GM06990 (cell line): Measurements from ENCODE around the gene AVPR1A.

Experiments
- DNase-seq: peaks from one replicate; pipeline ENCODE4 v3.0.0-alpha.2; 2011; ENCODE audit not compliant: insufficient read length; ENCODE audit errors: extremely low read depth
- H3K27me3 ChIP-seq: replicated peaks from 2 replicates; pipeline ENCODE4 v1.6.0; 2011; ENCODE audit warnings: low read length; ENCODE audit not compliant: control insufficient read depth, insufficient read depth
- H3K36me3 ChIP-seq: 2 replicates; pipeline ENCODE4 v1.5.1; 2011; ENCODE audit warnings: low read length; ENCODE audit not compliant: control insufficient read depth, insufficient read depth
- H3K4me3 ChIP-seq: replicated peaks from 2 replicates; pipeline ENCODE4 v1.5.1; 2011; ENCODE audit warnings: low read depth, mild to moderate bottlenecking, control low read depth, low read length
- CTCF ChIP-seq: IDR thresholded peaks from 2 replicates; pipeline ENCODE4 v1.5.1; 2011; ENCODE audit warnings: low read length, control low read depth, mild to moderate bottlenecking, inconsistent platforms; ENCODE audit not compliant: insufficient read depth, poor library complexity, severe bottlenecking

Gene AVPR1A

GRCh38 chr12:63095369-63095980 lies 55.5 kb downstream of the AVPR1A start:
- no peaks in the 10 kb centered on the region; the same call in 1 of the 2 replicates for H3K27me3 ChIP-seq
- no peaks in the 10 kb centered on the region for H3K36me3 ChIP-seq
- no peak for TF ChIP-seq CTCF
- DNase-seq: no peak
- no peak overlapping the region for H3K4me3 ChIP-seq

- H3K36me3 ChIP-seq: no peaks in the 10 kb centered on the region
- no peak overlapping the region for H3K4me3 ChIP-seq
- no peaks in the 10 kb centered on the region for H3K27me3 ChIP-seq
- no peak for TF ChIP-seq CTCF
- no peak for DNase-seq
Measured at GRCh38 chr12:63093711-63094110, 57.3 kb downstream of the AVPR1A start.

GRCh38 chr12:63093084-63093483 lies 57.9 kb downstream of the AVPR1A start:
- no peak for TF ChIP-seq CTCF
- DNase-seq: no peak
- Histone ChIP-seq H3K36me3 (no peaks in the 10 kb centered on the region), H3K27me3 (no peaks in the 10 kb centered on the region), H3K4me3 (no peak overlapping the region)
